HepG2 (cell line): ENCODE results near the gene DLX4. TPM values are rescaled to one million over a fixed set of nuclear protein-coding genes. Genes with fewer than 3 reads are reported as not detected.

Experiments used
- ATAC-seq: fragments of 200-7000 bp; cut with Tn5 transposase; 3 replicates; pipeline ENCODE4 v1.9.1; 2020; ENCODE audit warnings: mild to moderate bottlenecking, moderate library complexity
- BruUV-seq: library from RNA; stranded (reverse); fragments of 400-500 nt; replicated peaks from 2 replicates; lab custom pipeline; 2021; lab: Mats Ljungman, UMichigan
- CTCF ChIA-PET: fragments of 300-600 bp; formaldehyde crosslinking; extraction: SDS; loops from one replicate; lab custom pipeline; 2021; ENCODE audit warnings: low total read pairs, inconsistent platforms, low intra/inter-chr PET ratio; lab: Yijun Ruan, JAX
- POLR2A ChIA-PET: fragments of 350-600 bp; sonication (Branson Sonifier 250); formaldehyde crosslinking; loops from one replicate; lab custom pipeline; 2020; ENCODE audit warnings: antibody characterized with exemption, inconsistent platforms; lab: Yijun Ruan, JAX
- DNase-seq: peaks from one replicate; pipeline ENCODE4 v3.0.0-alpha.2; 2015; ENCODE audit warnings: low spot score
- FAIRE-seq: peaks from 3 replicates; lab custom pipeline; 2011; peaks lifted over from hg19 to GRCh38; lab: Jason Lieb, UNC
- H2AFZ ChIP-seq: one replicate; pipeline ENCODE4 v1.6.1; 2011; ENCODE audit warnings: low read length, inconsistent platforms
- H3K27ac ChIP-seq: fragments of 300-600 bp; 3 replicates; pipeline ENCODE4 v1.8.0; 2011; ENCODE audit warnings: mixed run types, mild to moderate bottlenecking, mixed read lengths, low read length, inconsistent platforms; ENCODE audit not compliant: insufficient read depth; ENCODE audit errors: extremely low read length
- H3K27me3 ChIP-seq, 2 experiments: fragments of 200-600 bp in 1 of 2; 2 replicates in 1 of 2; 3 replicates in 1 of 2; pipeline versions ENCODE4 v1.6.0 to v1.8.0; 2011; ENCODE audit warnings: low read length in 2 of 2, mild to moderate bottlenecking in 2 of 2, moderate library complexity in 2 of 2, inconsistent platforms in 1 of 2; ENCODE audit not compliant: insufficient read depth in 2 of 2, control insufficient read depth in 1 of 2
- H3K36me3 ChIP-seq, 2 experiments: fragments of 200-600 bp in 1 of 2; replicated peaks in 1 of 2; 2 replicates in 1 of 2; 3 replicates in 1 of 2; pipeline versions ENCODE4 v1.5.1 to v1.8.0; 2011; ENCODE audit warnings: low read length in 2 of 2, inconsistent platforms in 1 of 2; ENCODE audit not compliant: insufficient read depth in 2 of 2, control insufficient read depth in 1 of 2
- H3K4me1 ChIP-seq: 2 replicates; pipeline ENCODE4 v1.5.1; 2012; ENCODE audit warnings: low read length, inconsistent platforms; ENCODE audit not compliant: insufficient read depth
- H3K4me2 ChIP-seq: 2 replicates; pipeline ENCODE4 v1.6.0; 2011; ENCODE audit warnings: low read depth, low read length, inconsistent platforms
- H3K4me3 ChIP-seq, 3 experiments: fragments of 200-600 bp in 1 of 3; sonication (generic), shearing (Covaris generic) in 1 of 3; replicated peaks in 1 of 3; 2 replicates each; pipeline ENCODE4 v1.5.1; 2011 to 2016; ENCODE audit warnings: low read length in 3 of 3, inconsistent platforms in 2 of 3, low read depth in 2 of 3, mild to moderate bottlenecking in 2 of 3, control low read depth in 1 of 3, mixed read lengths in 1 of 3; ENCODE audit not compliant: insufficient read depth in 1 of 3
- H3K79me2 ChIP-seq: one replicate; pipeline ENCODE4 v1.6.1; 2011; ENCODE audit warnings: low read length, inconsistent platforms; ENCODE audit not compliant: insufficient read depth
- H3K9ac ChIP-seq: 2 replicates; pipeline ENCODE4 v1.6.0; 2011; ENCODE audit warnings: mild to moderate bottlenecking, low read depth, low read length, inconsistent platforms; ENCODE audit not compliant: insufficient read depth
- H3K9me3 ChIP-seq: 2 replicates; pipeline ENCODE4 v1.5.1; 2012; ENCODE audit warnings: mild to moderate bottlenecking, low read length
- H4K20me1 ChIP-seq: 2 replicates; pipeline ENCODE4 v1.6.0; 2011; ENCODE audit warnings: inconsistent platforms, mild to moderate bottlenecking, low read length, moderate library complexity; ENCODE audit not compliant: insufficient read depth
- AGO2 ChIP-seq: fragments of 200-400 bp; formaldehyde crosslinking; optimal IDR thresholded peaks from 2 replicates; pipeline ENCODE3; 2017; ENCODE audit warnings: mild to moderate bottlenecking, low read depth, low read length, moderate library complexity
- EZH2 ChIP-seq: conservative IDR thresholded peaks from 2 replicates; pipeline ENCODE4 v1.6.1; 2012; ENCODE audit warnings: mild to moderate bottlenecking, low read depth, low read length, moderate library complexity
- HNRNPUL1 ChIP-seq: fragments of 200-400 bp; formaldehyde crosslinking; IDR thresholded peaks from 2 replicates; pipeline ENCODE4 v1.6.1; 2017; ENCODE audit warnings: low read depth, mild to moderate bottlenecking, low read length, moderate library complexity
- ZMYM3 ChIP-seq: sonication (generic); formaldehyde crosslinking; IDR thresholded peaks from 2 replicates; pipeline ENCODE4 v1.5.1; 2020; ENCODE audit warnings: mild to moderate bottlenecking, missing genetic modification reagents
- WGBS: methylation state at CpG from one replicate; pipeline ENCODE4 v1.1.6; 2017; ENCODE audit warnings: low lambda C conversion rate; 5-methylcytosine and 5-hydroxymethylcytosine counted together
- in situ Hi-C: cut with HindIII; loops from 2 replicates; pipeline ENCODE4 v1.10.0; 2017; ENCODE audit warnings: low pct_unique_long_range_greater_than_20kb; ENCODE audit not compliant: extremely low pct_ligation_motif_present
- intact Hi-C: fragments of 100-400 bp; cut with micrococcal nuclease; formaldehyde crosslinking; loops from one replicate; pipeline ENCODE4 v1.10.0; 2022; ENCODE audit not compliant: unreplicated experiment
- polyA plus RNA-seq, 8 experiments: library from polyadenylated mRNA; depleted of rRNA in 3 of 8; stranded (reverse) in 7 of 8; unstranded in 1 of 8; fragments of >200 nt; fragmentation: Illumina TruSeq in 4 of 8; extraction: Trizol in 4 of 8; gene quantifications; 2 replicates each; pipeline versions ENCODE4 v1.2.1 to v1.2.3, GENCODE V29; 2011 to 2016; ENCODE audit warnings: low read depth in 4 of 8, missing spikeins in 1 of 8, mixed read lengths in 1 of 8; ENCODE audit not compliant: insufficient read depth in 1 of 8
- total RNA-seq, 5 experiments: library from RNA; depleted of rRNA; stranded (reverse); fragments of >200 nt; fragmentation: Illumina TruSeq; extraction: Trizol; gene quantifications; 2 replicates each; pipeline ENCODE4 v1.2.3, GENCODE V29; 2016; ENCODE audit warnings: low read depth in 1 of 5

The DLX4 gene
- total and polyA plus RNA-seq, 2 of the 13 experiments (the other 11 are each of a cell fraction or from before 2014, with no cell fraction given) = 0.55 to 2.3 TPM

- in situ Hi-C loops = loop anchor here (5.0 kb wide), 1 partner anchor 36 kb away; no protein-coding TSS in a partner anchor
- Histone ChIP-seq H3K36me3 (no peaks in the 10 kb centered on the region), H2AFZ (no peak overlapping the region)
- no peak for ATAC-seq
- 59% methylated on average over 5 of the region's 5 CpGs for WGBS
- TF ChIP-seq HNRNPUL1 = no peak
- TF ChIP-seq ZMYM3 (CRISPR knock-in tag) = peak; percentile 11; the same call in 1 of the 2 replicates
- TF ChIP-seq, all 625 proteins: peak for 1
- Histone ChIP-seq H3K4me3 (no peak overlapping the region), H3K27ac (no peak overlapping the region), H3K9ac (no peak overlapping the region), H3K79me2 (no peaks in the 10 kb centered on the region), H3K4me2 (no peak overlapping the region), H3K9me3 (no peaks in the 10 kb centered on the region), H4K20me1 (no peaks in the 10 kb centered on the region), H3K27me3 (peaks cover 10 to 60% of the 10 kb centered on the region in 2 experiments; a peak in 4 of 5 replicates), H3K4me1 (peaks cover 71% of the 10 kb centered on the region)
- no TSS peak for BruUV-seq
- ChIA-PET CTCF (no interaction called here), POLR2A (no interaction called here)
- FAIRE-seq (no peak), DNase-seq (no peak)
- intact Hi-C loops = no loop called here
Observed at GRCh38 chr17:49942947-49943346, 26.0 kb upstream of the DLX4 start.

DNA sequence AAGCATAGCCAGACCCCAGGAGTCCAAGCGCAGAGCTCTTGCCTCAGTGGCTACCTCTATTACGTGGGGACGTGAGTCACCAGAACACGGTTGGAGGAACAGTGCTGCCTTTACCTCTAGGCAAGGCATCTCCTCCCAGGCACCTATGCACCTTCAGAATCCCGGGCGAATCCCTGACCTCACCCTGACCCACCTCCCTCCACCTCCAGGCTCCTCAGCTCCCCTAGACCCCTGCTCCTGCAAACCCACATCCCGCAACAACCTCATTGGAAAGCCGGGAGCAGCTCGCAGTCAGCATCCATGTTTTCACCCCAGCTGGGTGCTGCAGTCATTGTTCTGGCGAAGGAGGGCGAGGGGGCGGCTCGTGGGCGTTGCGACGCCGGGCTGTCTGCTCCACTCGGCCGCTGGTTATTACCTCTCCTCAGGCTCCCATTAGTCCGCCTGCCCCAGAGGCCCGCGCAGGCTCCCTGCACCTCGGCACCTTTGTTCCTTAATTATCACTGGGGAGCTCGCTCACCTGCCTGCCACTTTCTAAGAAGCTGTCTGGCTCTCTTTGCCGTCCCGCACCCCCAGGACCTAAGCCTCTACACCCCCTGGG lies 24.6 kb upstream of the DLX4 start:
- H3K27ac ChIP-seq = no peak overlapping the region
- intact Hi-C loops = no loop called here
- no peak overlapping the region for H2AFZ ChIP-seq
- peaks cover 10 to 71% of the 10 kb centered on the region in 2 experiments; a peak in 4 of 5 replicates for H3K27me3 ChIP-seq
- TF ChIP-seq EZH2 = peak; percentile 53; the same call in 1 of the 2 replicates
- TF ChIP-seq AGO2 = no peak
- TF ChIP-seq, all 625 proteins: peak for 1
- H4K20me1 ChIP-seq = no peaks in the 10 kb centered on the region
- FAIRE-seq = no peak
- no peak for DNase-seq
- CTCF ChIA-PET = no interaction called here
- H3K79me2 ChIP-seq = no peaks in the 10 kb centered on the region
- H3K9me3 ChIP-seq = no peaks in the 10 kb centered on the region
- in situ Hi-C loops = loop anchor here (5.0 kb wide), 1 partner anchor 37 kb away; no protein-coding TSS in a partner anchor
- no TSS peak for BruUV-seq
- peaks cover 69% of the 10 kb centered on the region for H3K4me1 ChIP-seq
- POLR2A ChIA-PET = no interaction called here
- peak; percentile 13; the same call in 1 of the 3 replicates for ATAC-seq
- no peak overlapping the region for H3K4me2 ChIP-seq
- no peak overlapping the region; a peak in 1 of 6 replicates for H3K4me3 ChIP-seq
- WGBS = 15% methylated on average over 20 of the region's 26 CpGs
- no peaks in the 10 kb centered on the region for H3K36me3 ChIP-seq
- H3K9ac ChIP-seq = no peak overlapping the region
